ENCODE results near the gene MPO.

GRCh38 chr17:58234512-58234911 is 46.2 kb downstream of the MPO start:
- no peak for TF ChIP-seq POLR2A (IDR thresholded peaks at IDR 0.05)
- TF ChIP-seq CTCF (IDR thresholded peaks at IDR 0.05): no peak
- TF ChIP-seq POLR2AphosphoS5 (IDR thresholded peaks at IDR 0.05): no peak
- TF ChIP-seq EP300 (IDR thresholded peaks at IDR 0.05): no peak

All from stomach (tissue), 4 donors.